H9 (cell line): ENCODE data around the gene MPZ. TPM values are rescaled to one million over a fixed set of nuclear protein-coding genes. Genes with fewer than 3 reads are reported as not detected.

Experiments used
- DNase-seq: peaks from one replicate; pipeline ENCODE4 v3.0.0-alpha.2; 2017
- H2AFZ ChIP-seq: one replicate; pipeline ENCODE4 v1.6.1; 2013; ENCODE audit warnings: mild to moderate bottlenecking, low read length, control low read depth, moderate library complexity
- H2AK5ac ChIP-seq: 2 replicates; pipeline ENCODE4 v1.6.1; 2013; ENCODE audit warnings: low read length, control low read depth, mixed read lengths; ENCODE audit not compliant: insufficient read length
- H2BK120ac ChIP-seq: one replicate; pipeline ENCODE4 v1.6.1; 2013; ENCODE audit warnings: low read depth, mild to moderate bottlenecking, low read length, control low read depth, inconsistent platforms; ENCODE audit not compliant: poor library complexity, severe bottlenecking
- H2BK12ac ChIP-seq: 2 replicates; pipeline ENCODE4 v1.6.1; 2013; ENCODE audit warnings: low read length, control low read depth, mixed read lengths, low read depth; ENCODE audit not compliant: insufficient read length
- H2BK15ac ChIP-seq: 2 replicates; pipeline ENCODE4 v1.6.1; 2013; ENCODE audit warnings: low read depth, low read length, control low read depth
- H2BK20ac ChIP-seq: one replicate; pipeline ENCODE4 v1.6.1; 2013; ENCODE audit warnings: low read depth, mild to moderate bottlenecking, low read length, control low read depth, inconsistent platforms; ENCODE audit not compliant: poor library complexity, severe bottlenecking
- H2BK5ac ChIP-seq: 2 replicates; pipeline ENCODE4 v1.6.1; 2013; ENCODE audit warnings: low read length, control low read depth, mixed read lengths; ENCODE audit not compliant: insufficient read length
- H3K14ac ChIP-seq: 2 replicates; pipeline ENCODE4 v1.6.1; 2013; ENCODE audit warnings: low read length, control low read depth; ENCODE audit not compliant: insufficient read depth
- H3K18ac ChIP-seq: 2 replicates; pipeline ENCODE4 v1.6.1; 2013; ENCODE audit warnings: low read depth, mild to moderate bottlenecking, mixed read lengths, low read length, control low read depth; ENCODE audit not compliant: insufficient read length
- H3K23ac ChIP-seq: 2 replicates; pipeline ENCODE4 v1.6.1; 2013; ENCODE audit warnings: low read length, control low read depth, mixed read lengths, low read depth; ENCODE audit not compliant: insufficient read length
- H3K23me2 ChIP-seq: 2 replicates; pipeline ENCODE4 v1.6.1; 2013; ENCODE audit warnings: low read depth, mild to moderate bottlenecking, mixed read lengths, low read length, control low read depth; ENCODE audit not compliant: insufficient read length, poor library complexity, severe bottlenecking
- H3K27ac ChIP-seq: 2 replicates; pipeline ENCODE4 v1.5.1; 2013; ENCODE audit warnings: low read length, control low read depth, mixed read lengths, low read depth; ENCODE audit not compliant: insufficient read length
- H3K27me3 ChIP-seq: 2 replicates; pipeline ENCODE4 v1.6.1; 2013; ENCODE audit warnings: low read length, control low read depth, inconsistent platforms; ENCODE audit not compliant: insufficient read depth
- H3K4ac ChIP-seq: 2 replicates; pipeline ENCODE4 v1.6.1; 2013; ENCODE audit warnings: low read depth, mild to moderate bottlenecking, control low read depth, inconsistent platforms, low read length, moderate library complexity
- H3K4me1 ChIP-seq: 2 replicates; pipeline ENCODE4 v1.6.1; 2013; ENCODE audit warnings: low read length, control low read depth, inconsistent platforms; ENCODE audit not compliant: insufficient read depth
- H3K4me2 ChIP-seq: 2 replicates; pipeline ENCODE4 v1.6.1; 2013; ENCODE audit warnings: low read length, control low read depth, mixed read lengths; ENCODE audit not compliant: insufficient read length, insufficient read depth
- H3K56ac ChIP-seq: 2 replicates; pipeline ENCODE4 v1.6.1; 2013; ENCODE audit warnings: low read depth, mild to moderate bottlenecking, mixed read lengths, low read length, control low read depth; ENCODE audit not compliant: insufficient read length
- H3K79me1 ChIP-seq: 2 replicates; pipeline ENCODE4 v1.6.1; 2013; ENCODE audit warnings: low read depth, mild to moderate bottlenecking, moderate library complexity, low read length, control low read depth, inconsistent platforms; ENCODE audit not compliant: insufficient read depth, poor library complexity, severe bottlenecking
- H3K79me2 ChIP-seq: 2 replicates; pipeline ENCODE4 v1.6.1; 2013; ENCODE audit warnings: low read length, control low read depth, inconsistent platforms; ENCODE audit not compliant: insufficient read depth
- H3K9ac ChIP-seq: 2 replicates; pipeline ENCODE4 v1.6.1; 2013; ENCODE audit warnings: low read length, control low read depth, mixed read lengths; ENCODE audit not compliant: insufficient read length; ENCODE audit errors: extremely low read depth
- H3K9me3 ChIP-seq: one replicate; pipeline ENCODE4 v1.6.1; 2013; ENCODE audit warnings: low read depth, low read length, inconsistent platforms; ENCODE audit not compliant: control insufficient read depth
- H3T11ph ChIP-seq: one replicate; pipeline ENCODE4 v1.6.1; 2013; ENCODE audit warnings: mild to moderate bottlenecking, low read length, control low read depth, inconsistent platforms
- H4K20me1 ChIP-seq: one replicate; pipeline ENCODE4 v1.6.1; 2013; ENCODE audit not compliant: control insufficient read depth, insufficient read length, insufficient read depth
- H4K5ac ChIP-seq: 2 replicates; pipeline ENCODE4 v1.6.1; 2013; ENCODE audit warnings: low read depth, mild to moderate bottlenecking, mixed read lengths, low read length, control low read depth; ENCODE audit not compliant: insufficient read length
- H4K8ac ChIP-seq: replicated peaks from 2 replicates; pipeline ENCODE4 v1.6.1; 2013; ENCODE audit warnings: low read length, control low read depth, mixed read lengths, low read depth; ENCODE audit not compliant: insufficient read length
- H4K91ac ChIP-seq: 2 replicates; pipeline ENCODE4 v1.6.1; 2013; ENCODE audit warnings: low read depth, mild to moderate bottlenecking, moderate library complexity, mixed read lengths, low read length, control low read depth; ENCODE audit not compliant: insufficient read length
- H3K27ac Mint-ChIP-seq, 3 experiments: 2 replicates in 2 of 3; 3 replicates in 1 of 3; pipeline ENCODE4 v1.8.0; 2020 to 2021; ENCODE audit warnings: mixed read lengths in 3 of 3, mild to moderate bottlenecking in 1 of 3, moderate library complexity in 1 of 3
- H3K27me3 Mint-ChIP-seq: 2 replicates; pipeline ENCODE4 v1.8.0; 2021; ENCODE audit warnings: low read depth, mild to moderate bottlenecking, moderate library complexity, mixed read lengths
- H3K36me3 Mint-ChIP-seq, 3 experiments: 2 replicates in 2 of 3; 3 replicates in 1 of 3; pipeline ENCODE4 v1.8.0; 2020 to 2021; ENCODE audit warnings: low read depth in 3 of 3, mixed read lengths in 3 of 3; ENCODE audit not compliant: insufficient read depth in 1 of 3
- H3K4me1 Mint-ChIP-seq, 2 experiments: 2 replicates each; pipeline ENCODE4 v1.8.0; 2020; ENCODE audit warnings: mixed read lengths in 2 of 2
- H3K4me3 Mint-ChIP-seq, 2 experiments: 2 replicates in 1 of 2; 3 replicates in 1 of 2; pipeline ENCODE4 v1.8.0; 2020 to 2021; ENCODE audit warnings: mild to moderate bottlenecking in 2 of 2, mixed read lengths in 2 of 2, moderate library complexity in 1 of 2
- H3K9me3 Mint-ChIP-seq, 2 experiments: 2 replicates in 1 of 2; 3 replicates in 1 of 2; pipeline ENCODE4 v1.8.0; 2020; ENCODE audit warnings: mild to moderate bottlenecking in 2 of 2, mixed read lengths in 2 of 2, moderate library complexity in 1 of 2
- CTCF ChIP-seq: fragments of 200-600 bp; sonication (generic); conservative IDR thresholded peaks from 3 replicates; pipeline ENCODE4 v1.8.0; 2021; ENCODE audit warnings: antibody characterized with exemption, mild to moderate bottlenecking
- WGBS: extraction: QIAGEN DNeasy Blood & Tissue Kit; methylation state at CpG from one replicate; pipeline ENCODE4 v1.1.7; 2013; ENCODE audit warnings: missing lambda C conversion rate, low lambda C conversion rate, mixed read lengths; ENCODE audit not compliant: insufficient read length; ENCODE audit errors: extremely low coverage; 5-methylcytosine and 5-hydroxymethylcytosine counted together
- total RNA-seq: library from RNA; stranded (reverse); gene quantifications from 2 replicates; pipeline ENCODE4 v1.2.1, GENCODE V29; 2021

MPZ gene
- total RNA-seq, 1 experiment from 2014 or later: 2.7 TPM

- no peaks in the 10 kb centered on the region for H3K9me3 ChIP-seq
- no peak overlapping the region for H3K14ac ChIP-seq
- no peak overlapping the region for H2AK5ac ChIP-seq
- no peaks in the 10 kb centered on the region for H3K27me3 ChIP-seq
- no peak overlapping the region for H3K56ac ChIP-seq
- Mint-ChIP-seq H3K27ac (peak overlapping the region in 1 of 3 experiments; percentile 42; a peak in 1 of 7 replicates), H3K4me3 (no peak overlapping the region), H3K36me3 (no peaks in the 10 kb centered on the region), H3K4me1 (no peaks in the 10 kb centered on the region; a peak in 1 of 4 replicates), H3K27me3 (peaks cover 29% of the 10 kb centered on the region), H3K9me3 (no peaks in the 10 kb centered on the region)
- no peak overlapping the region for H3K4ac ChIP-seq
- H2BK20ac ChIP-seq: no peak overlapping the region
- TF ChIP-seq CTCF: no peak
- H3K18ac ChIP-seq: no peak overlapping the region
- no peaks in the 10 kb centered on the region for H3K79me2 ChIP-seq
- no peak overlapping the region for H3K9ac ChIP-seq
- no peak overlapping the region for H4K8ac ChIP-seq
- no peaks in the 10 kb centered on the region for H3K23me2 ChIP-seq
- H3K23ac ChIP-seq: no peak overlapping the region
- H4K20me1 ChIP-seq: no peaks in the 10 kb centered on the region
- no CpG with 5 or more reads among the region's 3 CpGs for WGBS
- H2BK12ac ChIP-seq: no peak overlapping the region
- no peak overlapping the region for H2BK5ac ChIP-seq
- no peaks in the 10 kb centered on the region for H3K4me1 ChIP-seq
- no peak overlapping the region for H3T11ph ChIP-seq
- H3K27ac ChIP-seq: no peak overlapping the region
- H2BK15ac ChIP-seq: no peak overlapping the region
- no peak overlapping the region for H3K4me2 ChIP-seq
- no peaks in the 10 kb centered on the region for H3K79me1 ChIP-seq
- no peak overlapping the region for H4K91ac ChIP-seq
- no peak overlapping the region for H2BK120ac ChIP-seq
- H2AFZ ChIP-seq: no peak overlapping the region
- H4K5ac ChIP-seq: no peak overlapping the region
- DNase-seq: no peak
Observed at GRCh38 chr1:161274874-161275273, 34.9 kb downstream of the MPZ start.
